Stimulated activated CD4-positive, alpha-beta T cell treated with anti-CD3 and anti-CD28 coated beads, Interleukin-15, amount 100 ng/mL, for 1 hour (primary cell): Measurements from ENCODE around the gene NCAM2.

ENCODE experiments used
- DNase-seq, 2 donors: peaks; one replicate each; pipeline ENCODE4 v3.0.0-alpha.2; 2020; ENCODE audit warnings: low read depth in 1 of 2, low spot score in 1 of 2

The NCAM2 gene

GRCh38 chr21:21028275-21028820 lies 30.1 kb downstream of the NCAM2 start:
- no peak for DNase-seq

- no peak for DNase-seq
Measured at GRCh38 chr21:21029164-21029563, 31.0 kb downstream of the NCAM2 start.

- DNase-seq, result no peak
Measured at GRCh38 chr21:21030311-21030710, 32.1 kb downstream of the NCAM2 start.

GRCh38 chr21:21034036-21034435 lies 35.8 kb downstream of the NCAM2 start:
- no peak for DNase-seq

- no peak for DNase-seq
Measured at GRCh38 chr21:21039624-21040170, 41.5 kb downstream of the NCAM2 start.

GRCh38 chr21:21045518-21045917 lies 47.3 kb downstream of the NCAM2 start:
- DNase-seq, result no peak

GRCh38 chr21:21046063-21046462 lies 47.9 kb downstream of the NCAM2 start:
- no peak for DNase-seq

- no peak for DNase-seq
Measured at GRCh38 chr21:21051109-21052055, 53.2 kb downstream of the NCAM2 start.

- DNase-seq, result no peak
Measured at GRCh38 chr21:21052672-21053071, 54.5 kb downstream of the NCAM2 start.

- no peak for DNase-seq
Measured at GRCh38 chr21:21057349-21058062, 59.3 kb downstream of the NCAM2 start.

- no peak for DNase-seq
Measured at GRCh38 chr21:21063828-21064227, 65.6 kb downstream of the NCAM2 start.

- no peak for DNase-seq
Measured at GRCh38 chr21:21064353-21064752, 66.1 kb downstream of the NCAM2 start.

GRCh38 chr21:21067375-21067774 lies 69.2 kb downstream of the NCAM2 start:
- no peak for DNase-seq

GRCh38 chr21:21074305-21074704 lies 76.1 kb downstream of the NCAM2 start:
- no peak for DNase-seq

GRCh38 chr21:21076051-21076450 lies 77.8 kb downstream of the NCAM2 start:
- no peak for DNase-seq

- DNase-seq, result no peak
Measured at GRCh38 chr21:21076491-21076890, 78.3 kb downstream of the NCAM2 start.

GRCh38 chr21:21079646-21080045 lies 81.4 kb downstream of the NCAM2 start:
- no peak for DNase-seq

GRCh38 chr21:21084179-21084578 lies 86.0 kb downstream of the NCAM2 start:
- no peak for DNase-seq

GRCh38 chr21:21085206-21085605 lies 87.0 kb downstream of the NCAM2 start:
- no peak for DNase-seq

- no peak for DNase-seq
Measured at GRCh38 chr21:21096956-21097355, 98.7 kb downstream of the NCAM2 start.

- DNase-seq, result no peak
Measured at GRCh38 chr21:21097466-21097865, 99.3 kb downstream of the NCAM2 start.

- no peak for DNase-seq
Measured at GRCh38 chr21:21101911-21102310, 103.7 kb downstream of the NCAM2 start.
